ENCODE results near the gene HSPA1B. TPM values are rescaled to one million over a fixed set of nuclear protein-coding genes. Genes with fewer than 3 reads are reported as not detected.

HSPA1B gene
- polyA plus RNA-seq, 2 of the 4 experiments (the other 2 are of a cell fraction): 70.6 to 125 TPM

GRCh38 chr6:31858707-31859106, 31.2 kb downstream of the HSPA1B start (continued):
- no peak for TF ChIP-seq SREBF2 (IDR thresholded peaks at IDR 0.05)
- no peak for TF ChIP-seq JUN (IDR thresholded peaks at IDR 0.05)

GRCh38 chr6:31859923-31860322, 32.4 kb downstream of the HSPA1B start:
- ChIA-PET CTCF (interaction anchor here (1.0 to 1.5 kb wide), 3 partner anchors 20 to 92 kb away, joined by 3 to 5 read pairs (median 4); no protein-coding TSS in a partner anchor), POLR2A (interaction anchor here (0.6 kb wide), 1 partner anchor 10 kb away, joined by 6 read pairs; no protein-coding TSS in a partner anchor)
- DNase-seq (ENCODE audit: low read depth in 1 of 2, low spot score in 1 of 2) (no peak), ATAC-seq (no peak), FAIRE-seq (no peak)
- 83% methylated on average over 6 of the region's 11 CpGs for WGBS (ENCODE audit: missing lambda C conversion rate)
- no peak overlapping the region for H3K4me2 ChIP-seq
- no peak overlapping the region for H3K4me3 ChIP-seq
- TF ChIP-seq PHF8 (IDR thresholded peaks at IDR 0.05; ENCODE audit: borderline replicate concordance, low read depth): no peak
- TF ChIP-seq, protein P1, sequence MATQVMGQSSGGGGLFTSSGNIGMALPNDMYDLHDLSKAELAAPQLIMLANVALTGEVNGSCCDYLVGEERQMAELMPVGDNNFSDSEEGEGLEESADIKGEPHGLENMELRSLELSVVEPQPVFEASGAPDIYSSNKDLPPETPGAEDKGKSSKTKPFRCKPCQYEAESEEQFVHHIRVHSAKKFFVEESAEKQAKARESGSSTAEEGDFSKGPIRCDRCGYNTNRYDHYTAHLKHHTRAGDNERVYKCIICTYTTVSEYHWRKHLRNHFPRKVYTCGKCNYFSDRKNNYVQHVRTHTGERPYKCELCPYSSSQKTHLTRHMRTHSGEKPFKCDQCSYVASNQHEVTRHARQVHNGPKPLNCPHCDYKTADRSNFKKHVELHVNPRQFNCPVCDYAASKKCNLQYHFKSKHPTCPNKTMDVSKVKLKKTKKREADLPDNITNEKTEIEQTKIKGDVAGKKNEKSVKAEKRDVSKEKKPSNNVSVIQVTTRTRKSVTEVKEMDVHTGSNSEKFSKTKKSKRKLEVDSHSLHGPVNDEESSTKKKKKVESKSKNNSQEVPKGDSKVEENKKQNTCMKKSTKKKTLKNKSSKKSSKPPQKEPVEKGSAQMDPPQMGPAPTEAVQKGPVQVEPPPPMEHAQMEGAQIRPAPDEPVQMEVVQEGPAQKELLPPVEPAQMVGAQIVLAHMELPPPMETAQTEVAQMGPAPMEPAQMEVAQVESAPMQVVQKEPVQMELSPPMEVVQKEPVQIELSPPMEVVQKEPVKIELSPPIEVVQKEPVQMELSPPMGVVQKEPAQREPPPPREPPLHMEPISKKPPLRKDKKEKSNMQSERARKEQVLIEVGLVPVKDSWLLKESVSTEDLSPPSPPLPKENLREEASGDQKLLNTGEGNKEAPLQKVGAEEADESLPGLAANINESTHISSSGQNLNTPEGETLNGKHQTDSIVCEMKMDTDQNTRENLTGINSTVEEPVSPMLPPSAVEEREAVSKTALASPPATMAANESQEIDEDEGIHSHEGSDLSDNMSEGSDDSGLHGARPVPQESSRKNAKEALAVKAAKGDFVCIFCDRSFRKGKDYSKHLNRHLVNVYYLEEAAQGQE (IDR thresholded peaks at IDR 0.05): no peak
- no peaks in the 10 kb centered on the region for H3K9me3 ChIP-seq
- peaks cover 4% of the 10 kb centered on the region; the same call in 1 of the 3 replicates for H3K4me1 ChIP-seq
- H3K27ac ChIP-seq: no peak overlapping the region

DNA sequence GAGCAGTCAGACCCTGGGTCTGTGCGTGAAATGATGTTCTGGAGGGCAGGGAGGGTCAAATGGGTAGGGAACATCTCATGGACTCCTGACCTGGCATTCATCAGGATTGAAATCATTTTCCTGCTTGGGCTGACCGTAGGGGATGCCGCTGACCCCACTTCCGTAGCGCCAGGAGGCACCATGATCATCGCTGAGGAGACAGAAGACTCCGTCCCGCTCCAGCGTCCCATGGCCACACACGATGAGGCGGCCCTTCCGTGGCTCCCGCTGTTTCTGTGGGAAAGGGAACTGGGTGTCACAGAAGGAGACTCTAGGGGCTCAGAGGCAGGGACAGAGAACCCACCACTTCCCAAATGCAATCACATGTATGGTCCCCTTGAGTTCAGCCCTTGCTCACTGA, 32.8 kb downstream of the HSPA1B start:
- FAIRE-seq (no peak), ATAC-seq (no peak), DNase-seq (ENCODE audit: low read depth in 1 of 2, low spot score in 1 of 2) (no peak)
- TF ChIP-seq, protein P2, sequence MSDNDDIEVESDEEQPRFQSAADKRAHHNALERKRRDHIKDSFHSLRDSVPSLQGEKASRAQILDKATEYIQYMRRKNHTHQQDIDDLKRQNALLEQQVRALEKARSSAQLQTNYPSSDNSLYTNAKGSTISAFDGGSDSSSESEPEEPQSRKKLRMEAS (IDR thresholded peaks at IDR 0.05): no peak
- TF ChIP-seq, protein P3, sequence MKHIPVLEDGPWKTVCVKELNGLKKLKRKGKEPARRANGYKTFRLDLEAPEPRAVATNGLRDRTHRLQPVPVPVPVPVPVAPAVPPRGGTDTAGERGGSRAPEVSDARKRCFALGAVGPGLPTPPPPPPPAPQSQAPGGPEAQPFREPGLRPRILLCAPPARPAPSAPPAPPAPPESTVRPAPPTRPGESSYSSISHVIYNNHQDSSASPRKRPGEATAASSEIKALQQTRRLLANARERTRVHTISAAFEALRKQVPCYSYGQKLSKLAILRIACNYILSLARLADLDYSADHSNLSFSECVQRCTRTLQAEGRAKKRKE (CRISPR knock-in tag; IDR thresholded peaks at IDR 0.05; ENCODE audit: low read depth): no peak
- no peak for TF ChIP-seq RFX5 (IDR thresholded peaks at IDR 0.05)
- no peak for TF ChIP-seq FOXS1 (CRISPR knock-in tag; IDR thresholded peaks at IDR 0.05)
- no peak for TF ChIP-seq ZC3H11A (IDR thresholded peaks at IDR 0.05)
- no peak overlapping the region for H3K4me3 ChIP-seq
- 94% methylated on average over 13 of the region's 13 CpGs for WGBS (ENCODE audit: missing lambda C conversion rate)
- POLR2A ChIA-PET: no interaction called here
- H3K4me1 ChIP-seq: peaks cover 4% of the 10 kb centered on the region; the same call in 1 of the 3 replicates
- H3K9me3 ChIP-seq: no peaks in the 10 kb centered on the region
- CTCF ChIA-PET: interaction anchor here (1.0 to 1.5 kb wide), 2 partner anchors 35 to 92 kb away, joined by 4 to 5 read pairs; no protein-coding TSS in a partner anchor
- H3K4me2 ChIP-seq: no peak overlapping the region
- H3K27ac ChIP-seq: no peak overlapping the region

DNA sequence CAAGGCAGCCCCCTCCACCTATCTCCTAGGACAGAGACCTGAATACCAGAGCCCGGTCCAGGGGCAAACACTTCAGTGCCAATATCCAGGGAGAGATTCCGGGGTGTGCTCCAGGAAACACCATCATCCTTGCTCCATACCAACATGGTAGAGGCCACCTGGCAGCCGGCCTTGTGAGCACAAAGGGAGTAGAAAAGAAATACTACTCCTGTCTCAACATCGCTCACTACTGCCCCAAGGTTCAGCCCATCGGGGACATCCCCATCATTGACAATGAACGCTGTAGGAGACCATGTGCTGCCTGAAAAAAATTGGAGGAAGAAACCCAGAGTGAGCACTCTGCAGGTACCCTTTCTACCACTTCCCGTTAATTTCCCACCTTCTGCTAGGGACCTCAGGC, 33.6 kb downstream of the HSPA1B start:
- TF ChIP-seq, protein P1 (IDR thresholded peaks at IDR 0.05): no peak
- TF ChIP-seq CBX2 (IDR thresholded peaks at IDR 0.05; ENCODE audit: borderline replicate concordance, low read depth) (no peak), RNF2 (IDR thresholded peaks at IDR 0.05; ENCODE audit: borderline replicate concordance, low read depth) (no peak), MAFK (IDR thresholded peaks at IDR 0.05; ENCODE audit: partially characterized antibody) (no peak), HEYL (CRISPR knock-in tag; IDR thresholded peaks at IDR 0.05) (no peak), SREBF2 (IDR thresholded peaks at IDR 0.05) (no peak), HOXA7 (CRISPR knock-in tag; IDR thresholded peaks at IDR 0.05) (no peak), EHF (CRISPR knock-in tag; IDR thresholded peaks at IDR 0.05) (no peak), CHD2 (IDR thresholded peaks at IDR 0.05; ENCODE audit: low read length, partially characterized antibody) (no peak), ELK1 (IDR thresholded peaks at IDR 0.05; ENCODE audit: low read depth, low read length) (no peak), SMC3 (IDR thresholded peaks at IDR 0.05) (no peak), POLR2A (IDR thresholded peaks at IDR 0.05; ENCODE audit: low read length) (no peak), NFE2L2 (conservative IDR thresholded peaks at IDR 0.05; ENCODE audit: low read length) (no peak), HOXB5 (CRISPR knock-in tag; IDR thresholded peaks at IDR 0.05) (no peak)
- H3K27ac ChIP-seq: no peak overlapping the region
- WGBS (ENCODE audit: missing lambda C conversion rate): 72% methylated on average over 7 of the region's 7 CpGs
- peaks cover 4% of the 10 kb centered on the region; the same call in 1 of the 3 replicates for H3K4me1 ChIP-seq
- H3K9me3 ChIP-seq: no peaks in the 10 kb centered on the region
- no peak for DNase-seq (ENCODE audit: low read depth in 1 of 2, low spot score in 1 of 2)
- CTCF ChIA-PET: no interaction called here
- FAIRE-seq: no peak
- H3K4me3 ChIP-seq: no peak overlapping the region
- no peak overlapping the region for H3K4me2 ChIP-seq
- POLR2A ChIA-PET: no interaction called here
- no peak for ATAC-seq

Measured in A549 (cell line).